ENCODE measurements around the gene KCNIP1. TPM values are rescaled to one million over a fixed set of nuclear protein-coding genes. Genes with fewer than 3 reads are reported as not detected.

Gene KCNIP1
- total and polyA plus RNA-seq, 10 donors: 0.08 to 20.0 (median 9.4) TPM

GRCh38 chr5:170524576-170524975 lies 20.8 kb downstream of the KCNIP1 start:
- no peak for DNase-seq
- WGBS, 5 donors: 81 to 96% (median 93%) methylated on average over 3 of the region's 3 CpGs
- H3K4me3 ChIP-seq: no peak overlapping the region
- peaks cover 0 to 3% (median 0%) of the 10 kb centered on the region in 6 donors for H3K4me1 ChIP-seq
- H3K27ac ChIP-seq: no peak overlapping the region
- TF ChIP-seq POLR2A (IDR thresholded peaks at IDR 0.05): no peak
- TF ChIP-seq POLR2AphosphoS5 (IDR thresholded peaks at IDR 0.05): no peak
- intact Hi-C loops (cut with DNase I; ENCODE audit: low total_unique reads): no loop called here
- H3K9me3 ChIP-seq: no peaks in the 10 kb centered on the region
- H3K27me3 ChIP-seq (replicated peaks in 1 of 7): peaks cover 0 to 11% (median 0%) of the 10 kb centered on the region in 7 donors
- no peaks in the 10 kb centered on the region for H3K36me3 ChIP-seq

GRCh38 chr5:170525470-170526211 lies 21.8 kb downstream of the KCNIP1 start:
- no peak for DNase-seq
- Histone ChIP-seq H3K9me3 (no peaks in the 10 kb centered on the region), H3K27me3 (replicated peaks in 1 of 7) (peaks cover 0 to 16% (median 0%) of the 10 kb centered on the region in 7 donors), H3K27ac (no peak overlapping the region), H3K4me1 (peaks cover 0 to 3% (median 0%) of the 10 kb centered on the region in 6 donors), H3K4me3 (no peak overlapping the region), H3K36me3 (no peaks in the 10 kb centered on the region)
- WGBS, 5 donors: 84 to 91% (median 86%) methylated on average over 7 of the region's 7 CpGs
- TF ChIP-seq POLR2AphosphoS5 (IDR thresholded peaks at IDR 0.05) (no peak), POLR2A (IDR thresholded peaks at IDR 0.05) (no peak)
- TF ChIP-seq, protein P1, sequence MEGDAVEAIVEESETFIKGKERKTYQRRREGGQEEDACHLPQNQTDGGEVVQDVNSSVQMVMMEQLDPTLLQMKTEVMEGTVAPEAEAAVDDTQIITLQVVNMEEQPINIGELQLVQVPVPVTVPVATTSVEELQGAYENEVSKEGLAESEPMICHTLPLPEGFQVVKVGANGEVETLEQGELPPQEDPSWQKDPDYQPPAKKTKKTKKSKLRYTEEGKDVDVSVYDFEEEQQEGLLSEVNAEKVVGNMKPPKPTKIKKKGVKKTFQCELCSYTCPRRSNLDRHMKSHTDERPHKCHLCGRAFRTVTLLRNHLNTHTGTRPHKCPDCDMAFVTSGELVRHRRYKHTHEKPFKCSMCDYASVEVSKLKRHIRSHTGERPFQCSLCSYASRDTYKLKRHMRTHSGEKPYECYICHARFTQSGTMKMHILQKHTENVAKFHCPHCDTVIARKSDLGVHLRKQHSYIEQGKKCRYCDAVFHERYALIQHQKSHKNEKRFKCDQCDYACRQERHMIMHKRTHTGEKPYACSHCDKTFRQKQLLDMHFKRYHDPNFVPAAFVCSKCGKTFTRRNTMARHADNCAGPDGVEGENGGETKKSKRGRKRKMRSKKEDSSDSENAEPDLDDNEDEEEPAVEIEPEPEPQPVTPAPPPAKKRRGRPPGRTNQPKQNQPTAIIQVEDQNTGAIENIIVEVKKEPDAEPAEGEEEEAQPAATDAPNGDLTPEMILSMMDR (IDR thresholded peaks at IDR 0.05 in 8 of 11, conservative IDR thresholded peaks at IDR 0.05 in 3 of 11): no peak
- intact Hi-C loops (cut with DNase I; ENCODE audit: low total_unique reads): no loop called here

DNA sequence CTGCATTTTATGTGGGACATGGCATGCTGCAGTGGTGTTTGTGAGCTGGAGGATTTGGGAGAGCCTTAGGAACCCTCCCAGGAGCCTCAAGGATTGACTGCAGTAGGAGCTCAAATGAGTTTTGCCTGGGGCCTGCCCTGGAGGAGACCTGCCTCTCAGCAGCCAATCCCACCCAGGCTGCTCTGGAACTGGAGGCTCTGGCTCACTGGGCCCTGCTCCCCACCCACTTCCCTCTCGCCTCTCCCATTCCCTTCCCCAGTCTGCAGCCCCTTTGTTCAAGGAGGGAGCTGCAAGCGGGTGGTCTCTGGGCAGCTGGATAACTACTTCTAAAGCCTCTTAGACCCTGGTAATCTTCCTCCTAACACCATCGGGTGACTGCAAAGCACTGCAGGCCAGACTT lies 24.2 kb downstream of the KCNIP1 start:
- intact Hi-C loops (cut with DNase I; ENCODE audit: low total_unique reads): no loop called here
- Histone ChIP-seq H3K4me3 (no peak overlapping the region), H3K36me3 (no peaks in the 10 kb centered on the region), H3K9me3 (no peaks in the 10 kb centered on the region), H3K4me1 (no peaks in the 10 kb centered on the region), H3K27me3 (replicated peaks in 1 of 7) (peaks cover 0 to 16% (median 0%) of the 10 kb centered on the region in 7 donors), H3K27ac (no peak overlapping the region)
- WGBS, 5 donors: 73 to 93% (median 85%) methylated on average over 3 of the region's 3 CpGs
- TF ChIP-seq, protein P1 (IDR thresholded peaks at IDR 0.05 in 8 of 11, conservative IDR thresholded peaks at IDR 0.05 in 3 of 11): no peak
- no peak for TF ChIP-seq POLR2AphosphoS5 (IDR thresholded peaks at IDR 0.05)
- no peak for TF ChIP-seq POLR2A (IDR thresholded peaks at IDR 0.05)
- DNase-seq: no peak

- Histone ChIP-seq H3K36me3 (no peaks in the 10 kb centered on the region), H3K27me3 (replicated peaks in 1 of 7) (peaks cover 0 to 17% (median 0%) of the 10 kb centered on the region in 7 donors), H3K9me3 (no peaks in the 10 kb centered on the region), H3K4me1 (no peaks in the 10 kb centered on the region), H3K4me3 (no peak overlapping the region), H3K27ac (no peak overlapping the region)
- no peak for DNase-seq
- no peak for TF ChIP-seq POLR2A (IDR thresholded peaks at IDR 0.05)
- no peak for TF ChIP-seq POLR2AphosphoS5 (IDR thresholded peaks at IDR 0.05)
- TF ChIP-seq, protein P1 (IDR thresholded peaks at IDR 0.05 in 8 of 11, conservative IDR thresholded peaks at IDR 0.05 in 3 of 11): no peak
- intact Hi-C loops (cut with DNase I; ENCODE audit: low total_unique reads): no loop called here
- WGBS, 5 donors: 73 to 90% (median 86%) methylated on average over 1 of the region's 1 CpG
These were observed 25.2 kb downstream of the KCNIP1 start for GRCh38 chr5:170528976-170529375.
